HG02571 (cell line): Measurements from ENCODE around the gene MTRFR.
"Not testable (repeated sequence)": the region's sequence is repeated elsewhere in the genome, so short reads cannot be mapped to it uniquely, and the experiment has no call there.

ENCODE experiments used
- ATAC-seq: cut with Tn5 transposase; IDR thresholded peaks from one replicate; pipeline ENCODE4 v1.9.1; 2021; ENCODE audit warnings: mild to moderate bottlenecking, moderate library complexity; ENCODE audit not compliant: unreplicated experiment

The MTRFR gene

DNA sequence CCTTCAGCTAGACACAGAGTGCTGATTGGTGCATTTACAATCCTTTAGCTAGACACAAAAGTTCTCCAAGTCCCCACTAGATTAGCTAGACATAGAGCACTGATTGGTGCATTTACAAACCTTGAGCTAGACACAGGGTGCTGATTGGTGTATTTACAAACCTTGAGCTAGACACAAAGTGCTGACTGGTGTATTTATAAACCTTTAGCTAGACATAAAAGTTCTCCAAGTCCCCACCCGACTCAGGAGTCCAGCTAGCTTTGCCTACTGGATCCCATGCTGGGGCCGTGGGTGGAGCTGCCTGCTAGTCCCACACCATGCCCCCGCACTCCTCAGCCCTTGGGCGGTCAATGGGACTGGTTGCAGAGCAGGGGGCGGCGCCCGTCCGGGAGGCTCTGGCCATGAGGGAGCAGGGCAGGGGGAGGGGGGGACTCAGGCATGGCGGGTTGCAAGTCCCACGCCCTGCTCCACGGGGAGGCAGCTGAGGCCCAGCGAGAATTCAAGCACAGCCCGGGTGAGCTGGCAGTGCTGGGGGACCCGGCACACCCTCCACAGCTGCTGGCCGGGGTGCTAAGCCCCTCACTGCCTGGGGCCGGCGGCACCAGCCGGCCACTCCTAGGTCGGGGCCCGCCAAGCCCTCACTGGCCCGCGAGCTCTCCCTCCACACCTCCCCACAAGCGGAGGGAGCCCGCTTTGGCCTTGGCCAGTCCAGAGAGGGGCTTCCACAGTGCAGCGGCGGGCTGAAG lies 15.9 kb downstream of the MTRFR start:
- not testable (repeated sequence) for ATAC-seq

- no peak for ATAC-seq
Observed at GRCh38 chr12:123250471-123251383, 17.5 kb downstream of the MTRFR start.

GRCh38 chr12:123251403-123252076 lies 18.3 kb downstream of the MTRFR start:
- ATAC-seq: no peak

- not testable (repeated sequence) for ATAC-seq
Observed at GRCh38 chr12:123252365-123252764, 19.1 kb downstream of the MTRFR start.

DNA sequence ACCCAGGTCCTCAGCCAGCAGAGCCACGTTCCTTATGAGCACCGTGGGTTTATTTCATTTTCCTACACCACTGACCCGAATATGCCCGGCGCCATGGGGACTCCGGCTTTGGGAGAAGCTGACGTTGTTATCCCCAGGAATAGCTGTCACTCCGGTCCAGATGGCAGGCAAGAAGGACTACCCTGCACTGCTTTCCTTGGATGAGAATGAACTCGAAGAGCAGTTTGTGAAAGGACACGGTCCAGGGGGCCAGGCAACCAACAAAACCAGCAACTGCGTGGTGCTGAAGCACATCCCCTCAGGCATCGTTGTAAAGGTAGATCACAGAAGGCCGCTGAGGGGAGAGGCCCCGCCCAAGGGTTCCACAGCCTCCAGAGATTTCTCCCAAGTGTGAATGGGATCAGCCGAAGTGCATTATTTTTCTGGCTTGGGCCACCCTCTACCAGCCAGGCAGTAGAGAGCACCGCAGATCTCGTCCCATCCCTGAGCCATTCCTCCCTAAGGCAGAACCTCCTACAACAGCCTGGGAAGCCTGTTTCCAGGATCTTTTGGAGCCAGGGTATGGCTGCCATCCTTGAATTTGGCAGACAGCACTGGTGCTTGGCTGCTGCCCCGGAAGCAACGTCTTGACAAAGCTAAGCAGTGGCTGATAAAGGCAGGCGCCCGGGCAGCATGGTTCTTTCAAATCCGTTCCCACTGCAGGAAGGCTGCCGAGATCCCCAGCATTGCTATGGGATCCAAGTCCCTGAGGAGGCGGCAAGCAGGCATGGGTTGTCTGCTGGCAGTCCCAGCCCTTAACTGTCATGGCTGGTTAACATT lies 20.6 kb downstream of the MTRFR start:
- ATAC-seq: no peak

DNA sequence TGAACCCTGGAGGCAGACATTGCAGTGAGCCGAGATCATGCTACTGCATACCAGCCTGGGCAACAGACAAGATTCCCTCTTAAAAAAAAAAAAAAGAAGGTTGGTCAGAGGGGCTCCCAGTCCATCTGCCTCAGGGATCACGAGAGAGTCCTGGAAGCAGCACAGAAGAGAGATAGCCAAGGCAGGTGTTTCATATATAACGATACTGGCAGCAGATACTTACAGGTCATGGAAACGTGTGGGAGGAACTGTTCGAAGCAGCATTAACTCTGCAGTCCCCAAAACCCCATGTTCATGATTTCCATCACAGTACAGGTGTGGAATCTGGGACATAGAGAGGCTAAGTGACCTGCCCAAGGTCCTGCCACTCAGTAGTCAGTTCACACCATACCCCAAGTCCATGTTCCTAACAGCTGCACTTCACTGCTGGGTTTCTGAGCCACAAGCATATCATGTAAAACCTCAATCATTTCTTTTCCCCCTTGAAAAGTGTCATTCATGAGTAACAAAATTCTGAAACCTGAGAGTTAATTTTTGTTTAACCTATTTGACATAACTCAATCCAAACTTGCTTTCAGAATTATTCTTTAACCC lies 21.7 kb downstream of the MTRFR start:
- ATAC-seq: no peak

DNA sequence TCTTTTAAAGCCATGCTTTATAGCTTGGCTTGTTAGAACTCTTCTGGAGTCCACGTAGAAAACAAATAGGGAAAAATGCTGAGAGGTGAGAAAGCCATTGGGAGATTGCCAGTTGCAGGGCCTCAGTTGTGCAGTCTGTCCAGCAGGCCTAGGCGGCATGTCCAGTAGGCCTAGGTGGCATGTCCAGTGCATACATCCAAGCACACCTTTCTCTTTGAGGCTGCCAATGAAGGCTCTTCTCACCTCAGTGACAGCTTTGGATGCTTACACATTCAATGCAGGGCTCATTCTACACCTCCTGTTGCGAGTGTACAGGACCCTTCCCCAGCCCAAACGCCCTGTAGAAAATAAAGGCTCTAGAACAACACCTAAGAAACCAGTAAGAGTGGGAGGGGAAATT lies 25.4 kb downstream of the MTRFR start:
- no peak for ATAC-seq

DNA sequence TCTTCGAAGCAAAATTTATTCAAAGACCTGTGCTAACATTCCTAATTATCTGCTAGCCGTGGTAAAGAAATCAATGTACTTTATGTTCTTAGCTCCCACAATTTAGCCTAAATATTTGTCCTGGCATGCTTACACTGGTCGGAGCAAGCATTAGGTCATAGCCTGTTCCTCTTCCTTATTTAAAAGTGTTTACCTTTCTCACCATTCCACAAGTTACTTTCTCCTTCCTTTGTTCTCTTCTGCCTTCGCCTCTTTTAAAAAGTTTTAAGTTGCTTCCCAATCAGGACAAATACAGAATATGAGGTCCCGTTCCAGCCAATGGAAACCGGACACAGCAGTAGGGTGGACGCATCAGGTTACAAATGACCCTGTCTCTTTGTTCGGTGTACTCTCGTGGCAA lies 26.8 kb downstream of the MTRFR start:
- no peak for ATAC-seq

DNA sequence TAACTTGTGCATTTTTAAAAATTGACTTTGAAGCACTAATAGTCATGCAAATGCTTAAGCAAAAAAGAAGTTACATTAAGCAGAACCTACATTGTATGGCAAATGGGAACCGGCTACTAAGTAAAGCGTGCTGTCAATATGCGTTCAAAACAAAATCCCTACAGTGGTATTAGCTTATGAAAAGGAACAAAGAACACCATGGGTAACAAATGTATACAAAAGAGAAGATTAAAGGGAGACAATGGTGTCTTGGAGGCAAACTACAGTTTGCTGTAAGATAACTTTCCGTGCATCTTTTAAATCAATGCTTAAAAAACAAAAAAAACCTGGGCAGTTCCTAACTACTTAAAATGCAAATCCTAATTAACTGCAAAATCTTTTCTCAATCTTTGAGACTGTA lies 28.0 kb downstream of the MTRFR start:
- no peak for ATAC-seq

DNA sequence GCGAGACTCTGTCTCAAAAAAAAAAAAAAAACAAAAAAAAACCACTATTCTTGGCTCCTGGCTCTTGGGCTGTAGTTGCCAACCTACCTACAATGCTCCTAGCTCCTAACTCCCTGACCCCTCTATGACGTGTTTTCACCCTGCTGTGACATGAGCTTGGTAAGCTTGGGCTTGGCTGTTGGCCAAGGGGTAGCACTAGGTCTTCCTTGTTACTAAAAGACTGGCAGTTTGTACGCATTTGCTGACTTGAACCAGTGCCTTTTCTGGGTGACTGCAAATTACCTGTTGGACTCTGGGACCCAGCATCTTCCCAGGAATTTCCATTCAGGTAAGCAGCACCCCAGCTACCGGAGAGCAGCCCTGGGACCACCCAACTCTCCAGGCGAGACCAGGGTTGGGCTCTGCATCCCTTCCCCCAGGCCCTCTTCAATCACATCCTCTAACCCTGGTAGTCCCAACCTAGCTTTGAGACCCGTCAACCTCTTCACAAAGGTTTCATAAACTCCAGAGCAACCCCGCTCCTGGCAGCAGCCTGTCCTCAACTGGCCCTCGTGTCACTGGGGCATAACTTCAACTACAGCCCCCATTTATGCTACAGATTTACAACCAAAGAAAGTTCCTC lies 30.1 kb downstream of the MTRFR start:
- no peak for ATAC-seq

DNA sequence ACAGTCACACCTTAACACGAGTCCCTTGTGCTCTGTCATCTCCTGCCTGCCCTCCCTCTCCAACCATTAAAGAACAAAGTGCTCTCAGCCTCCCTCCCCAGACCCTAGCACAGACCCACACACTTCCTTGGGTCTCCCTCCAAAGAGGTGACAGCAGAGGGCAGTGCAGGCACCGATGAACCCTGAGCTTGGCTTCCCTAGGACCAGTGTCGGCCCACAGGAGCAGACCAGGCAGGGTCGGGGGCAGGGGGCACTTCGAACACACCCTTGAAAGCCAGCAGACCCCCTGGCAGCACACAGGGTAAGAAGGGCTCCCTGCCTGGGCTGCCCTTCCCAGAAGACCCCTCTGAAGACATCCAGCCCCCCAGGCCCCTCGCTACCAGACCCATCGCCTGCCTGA lies 31.4 kb downstream of the MTRFR start:
- no peak for ATAC-seq

- no peak for ATAC-seq
Observed at GRCh38 chr12:123265851-123266678, 32.8 kb downstream of the MTRFR start.

GRCh38 chr12:123266679-123267277 lies 33.5 kb downstream of the MTRFR start:
- no peak for ATAC-seq

DNA sequence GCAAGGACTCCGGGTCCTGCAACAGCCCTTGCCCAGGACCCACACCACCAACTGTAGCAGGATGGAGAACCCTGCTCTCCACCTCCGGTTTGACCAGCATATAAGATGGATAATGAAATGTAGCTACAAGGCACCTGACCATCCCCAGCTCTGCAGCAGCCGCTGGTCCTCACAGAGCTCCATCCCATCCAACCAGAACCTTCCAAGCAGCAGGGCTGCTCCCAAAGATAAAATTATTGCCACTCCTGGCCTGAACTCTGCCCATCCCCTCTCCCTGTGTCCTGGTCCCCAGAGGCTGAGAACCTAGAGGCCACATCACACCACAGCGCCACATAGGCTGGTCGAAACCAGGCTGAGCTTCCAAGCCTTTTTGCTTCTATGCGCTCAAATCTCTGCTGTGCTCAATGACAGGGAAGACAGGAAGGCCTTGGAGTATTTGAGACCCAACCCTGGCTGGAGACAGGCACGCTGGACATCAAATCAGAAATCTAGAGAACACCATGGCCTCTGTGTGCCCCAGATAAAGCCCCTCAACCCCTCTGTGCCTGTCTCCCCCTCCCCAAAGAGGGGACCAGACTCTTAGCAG lies 34.2 kb downstream of the MTRFR start:
- ATAC-seq: no peak

- ATAC-seq: no peak
Observed at GRCh38 chr12:123267991-123268843, 35.0 kb downstream of the MTRFR start.

GRCh38 chr12:123268850-123269249 lies 35.6 kb downstream of the MTRFR start:
- ATAC-seq: no peak

- no peak for ATAC-seq
Observed at GRCh38 chr12:123269395-123269892, 36.2 kb downstream of the MTRFR start.
